Measurements from ENCODE around the gene PRICKLE2.

Gene PRICKLE2

GRCh38 chr3:64151342-64151871 lies 73.9 kb downstream of the PRICKLE2 start:
- H3K27ac ChIP-seq, result peak overlapping the region; percentile 62 to 91
- no peak overlapping the region for H3K4me3 ChIP-seq
- DNase-seq (ENCODE audit: low spot score), result no peak
- TF ChIP-seq CTCF (IDR thresholded peaks at IDR 0.05), result no peak

GRCh38 chr3:64150623-64151207 lies 74.6 kb downstream of the PRICKLE2 start:
- Histone ChIP-seq H3K27ac (peak overlapping the region; percentile 83 to 91), H3K4me3 (peak overlapping the region; percentile 16)
- peak; percentile 84 for DNase-seq (ENCODE audit: low spot score)
- TF ChIP-seq CTCF (IDR thresholded peaks at IDR 0.05), result no peak

DNA sequence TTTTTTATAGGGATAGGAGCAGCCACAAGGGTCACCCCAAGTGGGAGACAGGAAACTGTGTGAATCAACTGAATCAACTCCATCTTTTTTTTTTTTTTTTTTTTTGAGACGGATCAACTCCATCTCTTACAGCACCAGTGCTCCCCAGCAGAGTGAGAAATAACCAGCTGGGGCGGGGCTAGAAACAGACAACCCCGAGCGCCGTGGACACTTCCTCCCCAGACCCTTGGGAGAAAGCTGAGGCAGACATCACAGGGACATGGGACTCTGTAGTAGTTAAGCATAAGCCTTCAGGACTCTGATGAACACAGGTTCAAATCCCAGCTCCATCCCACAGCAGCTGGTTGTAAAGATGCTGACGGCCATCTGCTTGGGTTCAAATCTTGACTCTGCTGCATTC lies 75.4 kb downstream of the PRICKLE2 start:
- H3K4me3 ChIP-seq, result no peak overlapping the region
- H3K27ac ChIP-seq, result peak overlapping the region; percentile 83 to 91
- DNase-seq (ENCODE audit: low spot score), result no peak
- no peak for TF ChIP-seq CTCF (IDR thresholded peaks at IDR 0.05)

- DNase-seq (ENCODE audit: low spot score), result no peak
- Histone ChIP-seq H3K4me3 (no peak overlapping the region), H3K27ac (peak overlapping the region; percentile 61 to 83)
- no peak for TF ChIP-seq CTCF (IDR thresholded peaks at IDR 0.05)
Measured at GRCh38 chr3:64148955-64149653, 76.2 kb downstream of the PRICKLE2 start.

GRCh38 chr3:64147211-64147610 lies 78.1 kb downstream of the PRICKLE2 start:
- TF ChIP-seq CTCF (IDR thresholded peaks at IDR 0.05), result no peak
- DNase-seq (ENCODE audit: low spot score), result no peak
- no peak overlapping the region for H3K27ac ChIP-seq

DNA sequence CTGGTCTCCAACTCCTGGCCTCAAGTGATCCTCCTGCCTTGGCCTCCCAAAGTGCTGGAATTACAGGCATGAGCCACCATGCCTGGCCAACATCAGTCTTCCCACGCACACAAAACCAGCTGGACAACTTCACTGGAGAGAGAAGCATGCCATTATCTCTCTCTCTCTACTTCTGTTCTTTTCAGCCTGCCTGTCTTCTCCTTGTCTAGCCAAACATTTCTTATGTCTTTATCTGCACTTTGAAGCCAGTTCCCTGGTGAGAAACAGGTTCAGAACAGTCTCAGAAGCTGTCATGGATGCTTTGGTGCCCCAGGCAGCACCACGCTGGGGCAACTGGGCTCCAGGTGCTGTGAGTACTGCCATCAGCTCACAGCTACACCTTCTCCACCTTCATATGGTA lies 79.8 kb downstream of the PRICKLE2 start:
- Histone ChIP-seq H3K27ac (no peak overlapping the region), H3K4me3 (no peak overlapping the region)
- TF ChIP-seq CTCF (IDR thresholded peaks at IDR 0.05), result no peak
- no peak for DNase-seq (ENCODE audit: low spot score)

More at GRCh38 chr3:64147211-64147610, 78.1 kb downstream of the PRICKLE2 start:
- no peak overlapping the region for H3K4me3 ChIP-seq

All from coronary artery (tissue), 2 donors.